Hematopoietic multipotent progenitor cell treated with erythropoietin and hydrocortisone succinate and interleukin-3 and kit ligand, for 4 days (in vitro differentiated cells): ENCODE results near the gene UFSP2.
"Not testable (repeated sequence)": the region's sequence is repeated elsewhere in the genome, so short reads cannot be mapped to it uniquely, and the experiment has no call there.

ENCODE experiments used
- DNase-seq: peaks from one replicate; pipeline ENCODE4 v3.0.0-alpha.2; 2015

Gene UFSP2

DNA sequence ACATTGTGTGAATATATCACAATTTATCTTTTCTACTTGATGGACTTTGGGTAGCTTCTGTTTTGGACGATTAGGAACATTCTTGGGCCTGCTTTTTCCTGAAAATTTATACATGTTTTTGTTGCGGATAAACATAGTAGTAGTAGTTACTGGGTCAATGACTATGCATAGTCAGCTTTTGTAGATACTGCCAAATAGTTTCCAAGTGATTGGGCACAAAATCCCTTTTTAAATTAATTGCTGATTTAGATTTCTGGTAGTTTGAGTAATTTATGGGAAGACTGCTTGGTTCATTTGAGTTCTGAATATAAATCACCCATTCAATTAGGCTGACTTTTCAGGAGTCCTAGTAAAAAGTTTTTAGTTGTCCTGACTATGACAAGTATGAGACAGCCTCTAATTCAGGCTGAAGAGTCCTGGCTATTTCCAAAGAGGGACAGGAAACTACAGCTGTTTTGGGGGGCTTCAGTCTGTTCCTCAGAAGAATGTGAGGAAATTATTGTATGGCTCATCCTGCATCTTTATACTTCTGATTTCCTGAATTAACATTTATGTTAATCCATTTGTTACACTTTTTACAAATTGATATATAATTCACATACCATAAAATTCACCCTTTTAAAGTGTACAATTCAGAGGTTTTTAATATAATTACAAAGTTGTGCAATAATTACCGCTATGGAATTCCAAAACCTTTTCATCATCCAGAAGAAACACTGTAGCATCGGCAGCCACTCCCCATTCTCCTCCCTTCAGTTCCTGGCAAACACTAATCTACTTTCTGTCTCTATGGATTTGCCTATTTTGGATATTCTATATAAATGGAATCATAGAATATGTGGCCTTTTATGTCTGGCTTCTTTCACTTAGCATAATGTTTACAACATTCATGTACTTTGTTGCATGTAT, 44.2 kb downstream of the UFSP2 start:
- no peak for DNase-seq

DNA sequence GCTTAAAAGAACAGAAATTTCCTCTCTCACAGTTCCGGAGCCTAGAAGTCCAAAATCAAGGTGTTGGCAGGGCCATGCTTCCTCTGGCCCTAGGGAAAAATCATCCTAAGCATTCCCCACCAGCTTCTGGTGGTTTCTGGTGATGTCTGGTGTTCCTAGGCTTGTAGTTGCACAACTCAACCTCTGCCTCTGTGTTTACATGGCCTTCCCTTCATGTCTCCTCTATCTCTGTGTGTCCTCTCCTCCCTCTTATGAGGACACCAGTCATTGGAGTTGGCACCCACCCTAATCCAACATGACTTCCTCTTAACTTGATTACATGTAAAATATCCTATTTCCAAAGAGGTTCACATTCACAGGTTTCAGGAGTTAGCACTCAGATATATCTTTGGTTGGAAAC, 45.4 kb downstream of the UFSP2 start:
- no peak for DNase-seq

DNA sequence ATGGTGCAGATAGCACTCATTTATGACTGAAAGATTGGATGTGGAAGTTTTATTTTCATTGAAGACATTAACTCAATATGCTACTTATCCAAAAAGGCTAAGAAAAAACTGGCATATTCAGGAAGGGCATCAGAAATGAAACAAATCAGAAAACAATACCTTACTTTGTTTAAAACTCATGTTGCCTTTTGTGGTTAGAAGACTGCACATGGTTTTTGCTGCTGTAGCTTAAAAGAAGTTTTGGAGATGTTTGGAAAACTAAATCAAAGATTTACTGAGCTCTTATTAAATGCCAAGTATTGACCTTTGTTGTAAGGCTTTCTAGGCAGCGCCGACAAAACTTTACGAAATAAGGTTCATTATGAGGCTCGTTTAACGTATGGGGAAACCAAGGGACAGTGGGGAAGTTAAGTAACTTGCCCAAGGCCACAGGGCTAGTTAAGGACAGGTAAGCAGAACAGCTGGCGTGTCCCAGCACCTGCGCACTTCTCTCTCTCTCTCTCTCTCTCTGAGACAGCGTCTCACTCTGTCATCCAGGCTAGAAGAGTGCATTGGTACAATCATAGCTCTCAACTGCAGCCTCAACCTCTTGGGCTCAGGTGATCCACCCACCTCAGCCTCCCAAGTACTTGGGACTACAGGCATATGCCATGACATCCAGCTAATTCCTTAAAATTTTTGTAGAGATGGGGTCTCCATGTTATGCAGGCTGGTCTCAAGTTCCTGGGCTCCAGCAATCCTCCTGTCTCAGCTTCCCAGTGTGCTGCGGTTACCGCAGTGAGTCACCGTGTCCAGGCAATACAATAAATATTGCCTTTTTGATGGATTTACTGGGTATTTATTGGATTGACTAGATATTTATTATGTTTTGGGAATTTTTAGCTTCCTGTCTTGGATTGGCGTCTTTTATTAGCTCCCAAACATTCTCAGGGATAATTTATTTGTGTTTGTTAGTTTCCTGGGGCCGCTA, 46.2 kb downstream of the UFSP2 start:
- no peak for DNase-seq

DNA sequence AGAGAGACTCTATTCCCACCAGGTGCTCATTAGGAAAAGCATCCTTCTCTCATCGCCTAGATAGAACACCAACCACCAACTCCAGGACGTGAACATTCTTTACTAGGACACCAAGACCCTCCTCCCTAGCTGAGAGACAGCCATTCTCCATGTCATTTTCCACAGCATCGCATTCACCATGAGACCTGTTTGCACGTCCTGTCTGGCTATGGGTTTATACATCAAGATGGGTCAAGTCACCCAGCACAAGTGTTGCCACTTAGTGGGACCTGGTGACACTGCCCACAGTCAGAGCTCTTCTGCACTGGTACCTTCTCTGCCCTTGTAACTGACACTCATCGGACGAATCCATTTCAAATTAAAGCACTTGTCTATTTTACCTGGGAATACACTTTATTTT, 47.5 kb downstream of the UFSP2 start:
- no peak for DNase-seq

- DNase-seq: no peak
These were observed 51.2 kb downstream of the UFSP2 start for GRCh38 chr4:185374573-185374972.

- DNase-seq: no peak
These were observed 51.7 kb downstream of the UFSP2 start for GRCh38 chr4:185374027-185374426.

DNA sequence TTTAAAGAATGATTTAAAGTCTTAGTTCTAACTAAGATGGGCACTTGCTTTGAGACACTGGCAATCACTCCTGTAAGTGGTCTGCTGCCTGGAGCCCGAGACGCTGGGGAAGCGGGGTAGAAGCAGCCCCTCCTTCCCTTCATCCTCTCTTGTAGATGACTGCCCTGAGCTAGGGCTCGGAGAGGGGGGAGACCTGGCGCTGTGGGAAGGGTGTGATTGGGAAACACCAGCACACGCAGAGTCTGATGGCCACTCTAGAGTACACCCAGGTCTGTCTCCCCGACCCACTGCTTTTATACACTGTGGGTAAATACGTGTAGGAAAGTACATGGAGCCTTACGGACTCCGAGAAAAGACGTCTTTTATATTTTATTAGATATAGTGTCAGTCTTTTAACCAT, 54.1 kb downstream of the UFSP2 start:
- no peak for DNase-seq

DNA sequence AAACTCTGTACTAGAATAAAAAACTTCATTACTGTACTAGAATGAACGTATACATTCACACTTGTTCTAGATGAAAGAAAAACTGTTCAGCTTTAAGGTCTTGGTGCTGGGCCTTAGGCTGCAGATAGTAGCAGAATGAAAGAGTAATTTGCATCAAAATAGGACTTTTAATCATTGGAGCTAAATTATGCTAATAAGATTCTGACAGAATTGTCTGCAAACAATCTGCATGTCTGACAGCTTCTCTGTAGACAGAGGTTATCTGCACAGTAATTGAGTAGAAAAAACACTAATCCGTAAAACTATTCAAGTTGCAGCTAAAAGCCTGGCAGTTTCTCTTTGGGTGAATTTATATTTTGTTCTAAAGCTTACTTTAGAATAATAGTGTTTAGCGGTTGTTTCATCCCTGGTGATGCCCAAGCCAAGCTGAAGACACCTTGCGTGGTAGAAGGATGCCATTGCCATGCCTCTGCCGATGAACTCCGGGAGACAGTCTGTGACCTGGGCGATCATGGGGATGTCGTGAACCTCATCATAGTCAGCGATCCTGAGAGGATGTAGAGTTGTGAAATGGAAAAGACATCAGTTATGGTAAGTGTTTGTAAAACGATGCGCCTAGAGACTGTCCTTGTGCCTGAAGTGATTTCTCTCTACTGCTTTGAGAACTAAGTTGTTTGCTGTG, 55.4 kb downstream of the UFSP2 start:
- no peak for DNase-seq

DNA sequence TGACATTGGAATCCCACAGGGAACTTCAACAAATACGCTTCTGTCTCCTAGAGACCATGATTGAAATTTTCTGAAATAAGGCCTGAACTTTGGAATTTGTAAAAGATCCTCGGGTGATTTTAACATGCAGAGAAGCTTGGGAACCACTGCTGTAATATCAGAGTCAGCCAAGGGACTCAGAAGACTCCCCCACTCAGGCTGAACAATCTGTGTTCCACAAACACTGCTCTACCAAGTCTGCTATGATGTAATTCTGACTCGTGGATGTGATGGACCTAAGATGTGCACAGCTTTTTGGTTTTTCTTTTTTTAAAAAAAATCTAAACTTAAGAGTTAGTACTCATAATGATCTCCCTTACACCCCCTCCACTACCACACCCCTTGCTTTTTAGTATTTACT, 56.0 kb downstream of the UFSP2 start:
- DNase-seq: no peak

- no peak for DNase-seq
These were observed 60.9 kb downstream of the UFSP2 start for GRCh38 chr4:185364886-185365285.

GRCh38 chr4:185363251-185363650, 62.5 kb downstream of the UFSP2 start:
- no peak for DNase-seq

DNA sequence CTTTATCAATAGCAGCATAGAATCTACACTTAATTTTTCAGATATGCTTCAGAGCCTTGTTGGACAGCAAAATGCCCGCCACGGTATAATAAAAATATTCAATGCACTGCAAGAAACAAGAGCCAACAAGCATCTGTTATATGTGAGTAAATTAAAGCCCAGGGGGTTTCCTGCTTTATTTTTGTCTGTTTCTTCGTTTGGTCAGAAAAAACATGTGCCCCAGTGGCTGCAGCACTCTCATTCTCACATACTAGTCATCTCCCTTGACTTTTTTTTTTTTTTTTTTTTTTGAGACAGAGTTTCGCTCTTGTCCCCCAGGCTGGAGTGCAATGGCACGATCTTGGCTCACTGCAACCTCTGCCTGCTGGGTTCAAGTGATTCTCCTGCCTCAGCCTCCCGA, 63.2 kb downstream of the UFSP2 start:
- DNase-seq: not testable (repeated sequence)

DNA sequence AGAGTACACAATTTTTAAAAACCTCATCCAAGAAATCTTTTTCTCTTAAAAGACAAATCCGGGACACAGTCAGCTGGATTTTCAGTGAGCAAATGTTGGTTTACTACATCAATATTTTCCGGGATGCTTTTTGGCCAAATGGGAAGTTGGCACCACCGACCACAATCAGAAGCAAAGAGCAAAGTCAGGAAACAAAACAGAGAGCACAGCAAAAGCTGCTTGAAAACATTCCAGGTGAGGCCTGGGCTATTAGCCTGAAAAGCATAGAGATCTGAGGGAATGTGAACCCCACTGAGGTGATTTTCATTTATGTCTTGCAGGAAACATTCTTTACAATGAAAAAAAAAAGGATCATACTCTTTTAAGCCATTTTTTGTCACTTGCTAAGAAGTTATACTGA, 63.9 kb downstream of the UFSP2 start:
- DNase-seq: no peak

DNA sequence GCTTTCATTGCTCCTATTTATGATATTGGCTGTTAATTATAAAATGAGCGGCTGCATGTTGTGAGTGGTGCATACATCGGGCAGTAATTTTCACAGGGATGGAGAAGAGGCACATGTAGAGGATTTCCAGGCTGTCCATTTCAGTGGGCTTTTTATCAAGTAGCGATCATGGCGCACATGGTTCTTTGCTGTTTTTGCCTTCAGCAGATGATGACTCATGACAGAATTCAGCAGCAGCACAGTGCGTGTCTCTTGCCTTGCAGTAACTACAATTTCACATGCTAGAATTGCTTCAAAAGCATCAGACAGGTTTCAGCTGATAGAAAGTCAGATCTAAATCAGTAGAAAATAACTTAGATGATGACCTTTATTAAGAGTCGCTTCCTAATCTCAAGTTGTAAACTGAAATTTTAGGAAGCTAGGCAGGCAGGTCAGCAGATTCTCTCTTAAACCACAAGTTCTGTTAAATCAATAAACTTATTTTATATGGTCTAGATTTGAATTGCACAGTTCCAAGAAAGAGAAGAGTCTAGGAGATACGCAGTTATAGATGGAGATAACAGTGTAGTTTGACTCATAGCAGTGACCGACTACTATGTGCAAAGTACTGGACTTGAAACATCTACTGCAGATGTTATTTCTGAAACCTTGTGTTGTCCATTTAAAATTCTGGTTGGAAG, 65.9 kb downstream of the UFSP2 start:
- peak; percentile 35 for DNase-seq

DNA sequence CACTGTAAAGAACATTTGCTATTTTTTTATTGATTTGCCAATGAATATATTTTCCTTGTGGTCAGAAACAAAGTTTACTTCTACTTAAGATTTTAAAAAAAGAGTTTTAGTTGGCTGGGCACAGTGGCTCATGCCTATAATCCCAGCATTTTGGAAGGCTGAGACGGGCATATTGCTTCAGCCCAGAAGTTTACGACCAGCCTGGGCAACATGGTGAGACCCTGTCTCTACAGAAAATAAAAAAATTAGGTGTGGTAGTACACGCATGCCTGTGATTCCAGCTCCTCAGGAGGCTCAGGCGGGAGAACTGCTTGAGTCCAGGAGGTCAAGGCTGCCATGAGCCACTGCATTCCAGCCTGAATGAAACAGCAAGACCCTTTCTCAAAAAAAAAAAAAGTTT, 66.8 kb downstream of the UFSP2 start:
- DNase-seq: no peak

DNA sequence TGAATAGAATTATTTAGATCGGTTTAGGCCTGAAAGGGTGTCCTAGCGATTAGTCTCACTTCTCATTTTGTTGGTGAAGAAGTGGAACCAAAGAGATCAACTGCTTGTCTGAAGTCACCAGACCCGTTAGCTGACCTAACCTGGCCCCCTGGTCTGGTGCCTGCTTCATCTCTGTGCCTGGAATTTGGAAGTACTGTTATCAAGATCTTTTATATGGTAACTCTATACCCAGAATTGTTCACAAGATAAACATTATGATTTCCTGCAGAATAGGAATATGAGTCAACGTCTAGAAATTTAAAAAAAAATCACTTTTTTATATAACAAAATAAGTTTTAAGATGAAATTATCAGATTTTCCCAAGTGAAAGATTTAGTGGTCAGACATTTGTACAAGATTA, 67.2 kb downstream of the UFSP2 start:
- no peak for DNase-seq

- DNase-seq: peak; percentile 57
These were observed 67.9 kb downstream of the UFSP2 start for GRCh38 chr4:185357733-185358440.

DNA sequence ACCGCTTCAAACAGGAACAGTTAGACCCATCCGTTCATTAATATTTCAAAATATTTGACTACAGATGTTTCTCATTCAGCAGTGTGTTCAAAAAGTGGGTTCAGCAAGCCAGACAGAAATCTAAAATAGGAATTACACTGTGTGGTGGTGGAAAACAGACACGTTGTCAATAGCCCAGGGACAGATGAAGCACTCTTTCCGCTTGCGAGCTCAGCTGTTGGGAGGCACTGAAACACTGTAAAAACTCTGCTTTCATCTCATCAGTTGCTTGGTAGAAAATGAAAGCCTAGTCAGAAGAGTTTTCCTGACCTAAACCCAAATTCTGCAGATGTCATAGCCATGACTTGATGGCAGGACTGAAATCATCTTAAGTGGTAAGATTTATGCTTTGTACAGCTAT, 68.6 kb downstream of the UFSP2 start:
- no peak for DNase-seq

DNA sequence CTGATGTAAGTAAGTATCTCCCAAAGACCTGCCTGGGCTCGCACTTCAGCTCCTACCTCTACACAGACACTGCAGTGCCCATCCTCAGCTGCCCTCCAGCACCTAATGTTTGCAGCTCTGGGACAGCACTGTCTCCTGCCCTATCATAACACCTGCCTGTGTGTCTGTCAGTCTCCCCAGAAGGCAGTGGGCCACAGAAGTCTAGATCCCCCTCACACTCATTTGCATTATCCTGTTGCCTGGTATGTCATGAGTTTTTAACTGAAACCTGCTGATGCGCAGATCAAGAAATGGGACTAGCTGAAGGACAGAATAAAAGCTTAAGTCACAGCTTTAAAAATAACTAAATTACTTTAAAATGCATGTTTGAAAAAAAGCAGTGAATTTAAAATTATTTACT, 73.0 kb downstream of the UFSP2 start:
- no peak for DNase-seq

DNA sequence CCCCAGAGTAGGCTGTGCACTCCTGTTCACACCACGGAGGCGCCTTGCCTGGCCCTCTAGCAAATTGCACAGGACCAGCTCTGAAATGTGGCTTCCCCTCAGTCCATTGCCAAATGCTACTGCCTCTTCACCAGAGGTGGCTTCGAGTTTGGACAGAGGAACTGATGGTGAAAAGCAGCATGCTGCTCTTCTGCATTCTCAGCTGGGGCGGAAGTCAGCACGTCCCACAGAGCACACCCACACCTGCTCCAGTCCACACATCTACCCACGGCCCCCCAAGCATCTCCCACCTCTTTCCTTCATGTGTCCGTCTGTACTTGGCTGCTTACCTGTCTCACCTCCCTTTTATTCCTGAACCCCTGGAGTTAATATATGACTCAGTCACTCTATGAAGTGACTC, 73.6 kb downstream of the UFSP2 start:
- no peak for DNase-seq

DNA sequence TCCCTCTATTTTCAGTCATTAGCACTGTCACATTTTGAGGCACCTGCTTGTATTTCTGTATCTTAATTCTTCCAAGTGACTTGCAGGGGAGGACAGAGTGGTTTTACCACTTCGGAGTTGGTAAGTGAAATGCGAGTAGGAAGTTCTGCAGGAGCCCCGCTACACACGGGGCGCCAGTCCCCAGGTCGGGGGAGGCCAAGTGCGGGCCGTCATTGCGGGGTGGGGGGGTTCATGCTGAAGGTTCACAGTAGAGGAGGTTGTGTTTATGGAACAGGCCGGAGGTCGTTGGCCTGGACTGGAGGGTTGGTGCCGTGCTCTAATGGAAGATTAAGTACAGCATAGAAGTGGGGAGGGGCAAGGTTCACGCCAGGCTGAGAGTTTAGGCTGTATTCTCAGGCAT, 74.1 kb downstream of the UFSP2 start:
- DNase-seq: no peak
